ENCODE results near the gene HCK.

The HCK gene

DNA sequence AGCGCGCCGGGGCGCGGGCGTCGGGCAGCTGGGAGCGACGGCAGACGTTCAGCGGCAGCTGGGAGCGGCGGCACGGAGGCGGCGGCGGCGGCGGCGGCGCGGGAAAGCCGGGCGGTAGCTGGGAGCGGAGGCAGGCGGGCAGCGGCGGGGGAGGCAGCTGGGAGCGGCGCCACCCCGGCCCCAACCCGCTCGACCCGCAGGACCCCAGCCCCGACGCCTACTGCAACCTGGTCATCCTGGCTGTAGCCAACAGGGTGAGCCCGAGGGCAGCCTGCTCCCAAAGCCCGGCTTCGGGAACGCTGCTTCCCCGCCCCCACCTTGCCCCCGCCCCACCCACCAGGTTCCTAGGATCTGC lies 32.9 kb upstream of the HCK start:
- TF ChIP-seq, protein P1, sequence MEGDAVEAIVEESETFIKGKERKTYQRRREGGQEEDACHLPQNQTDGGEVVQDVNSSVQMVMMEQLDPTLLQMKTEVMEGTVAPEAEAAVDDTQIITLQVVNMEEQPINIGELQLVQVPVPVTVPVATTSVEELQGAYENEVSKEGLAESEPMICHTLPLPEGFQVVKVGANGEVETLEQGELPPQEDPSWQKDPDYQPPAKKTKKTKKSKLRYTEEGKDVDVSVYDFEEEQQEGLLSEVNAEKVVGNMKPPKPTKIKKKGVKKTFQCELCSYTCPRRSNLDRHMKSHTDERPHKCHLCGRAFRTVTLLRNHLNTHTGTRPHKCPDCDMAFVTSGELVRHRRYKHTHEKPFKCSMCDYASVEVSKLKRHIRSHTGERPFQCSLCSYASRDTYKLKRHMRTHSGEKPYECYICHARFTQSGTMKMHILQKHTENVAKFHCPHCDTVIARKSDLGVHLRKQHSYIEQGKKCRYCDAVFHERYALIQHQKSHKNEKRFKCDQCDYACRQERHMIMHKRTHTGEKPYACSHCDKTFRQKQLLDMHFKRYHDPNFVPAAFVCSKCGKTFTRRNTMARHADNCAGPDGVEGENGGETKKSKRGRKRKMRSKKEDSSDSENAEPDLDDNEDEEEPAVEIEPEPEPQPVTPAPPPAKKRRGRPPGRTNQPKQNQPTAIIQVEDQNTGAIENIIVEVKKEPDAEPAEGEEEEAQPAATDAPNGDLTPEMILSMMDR (IDR thresholded peaks at IDR 0.05; ENCODE audit: extremely low read depth, missing control alignments), result no peak
- DNase-seq (ENCODE audit: low spot score), result peak; percentile 58

DNA sequence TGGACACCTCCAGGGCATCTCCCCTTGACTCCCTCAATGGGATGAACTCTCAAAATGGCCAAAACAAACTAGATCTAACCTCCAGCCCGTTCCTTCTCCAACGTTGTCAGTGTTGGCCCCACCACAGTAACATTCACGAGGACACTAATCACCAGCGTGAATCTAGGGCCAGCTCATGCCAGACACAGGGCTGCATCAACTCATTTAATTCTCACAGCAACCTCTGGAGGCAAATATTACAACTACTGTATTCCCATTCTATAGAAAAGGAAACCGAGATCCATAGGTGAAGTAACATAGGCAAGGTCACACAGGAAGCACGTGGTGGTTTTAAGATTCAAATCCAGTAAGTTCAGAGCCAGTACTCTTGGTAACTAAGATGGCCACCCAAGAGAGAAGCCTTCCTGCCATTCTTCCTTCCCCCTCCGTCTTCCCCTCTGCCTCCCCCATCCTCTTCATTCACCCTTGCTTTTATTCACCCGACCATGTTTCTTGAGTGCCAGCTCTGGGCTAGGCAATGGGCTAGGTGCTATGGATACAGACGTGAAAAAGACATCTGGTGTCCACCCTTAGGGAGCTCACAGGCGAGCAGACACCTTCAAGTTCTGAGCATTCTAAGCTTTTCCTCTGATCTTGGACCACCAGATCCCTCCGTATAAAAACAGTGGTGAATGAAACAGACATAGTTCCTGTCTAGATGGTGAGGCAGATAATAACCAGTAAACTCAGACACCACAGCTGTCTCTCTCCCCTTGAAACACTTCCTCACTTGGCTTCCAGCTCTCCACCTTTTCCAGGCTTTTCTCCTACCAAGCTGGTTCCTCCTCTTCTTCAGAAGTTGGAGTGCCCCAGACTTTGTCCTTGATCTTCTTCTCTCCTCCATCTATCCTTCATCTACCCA lies 32.2 kb upstream of the HCK start:
- no peak for DNase-seq (ENCODE audit: low spot score)
- TF ChIP-seq, protein P1 (IDR thresholded peaks at IDR 0.05; ENCODE audit: extremely low read depth, missing control alignments), result no peak

GRCh38 chr20:32021091-32021490 lies 31.0 kb upstream of the HCK start:
- TF ChIP-seq, protein P1 (IDR thresholded peaks at IDR 0.05; ENCODE audit: extremely low read depth, missing control alignments), result no peak
- no peak for DNase-seq (ENCODE audit: low spot score)

DNA sequence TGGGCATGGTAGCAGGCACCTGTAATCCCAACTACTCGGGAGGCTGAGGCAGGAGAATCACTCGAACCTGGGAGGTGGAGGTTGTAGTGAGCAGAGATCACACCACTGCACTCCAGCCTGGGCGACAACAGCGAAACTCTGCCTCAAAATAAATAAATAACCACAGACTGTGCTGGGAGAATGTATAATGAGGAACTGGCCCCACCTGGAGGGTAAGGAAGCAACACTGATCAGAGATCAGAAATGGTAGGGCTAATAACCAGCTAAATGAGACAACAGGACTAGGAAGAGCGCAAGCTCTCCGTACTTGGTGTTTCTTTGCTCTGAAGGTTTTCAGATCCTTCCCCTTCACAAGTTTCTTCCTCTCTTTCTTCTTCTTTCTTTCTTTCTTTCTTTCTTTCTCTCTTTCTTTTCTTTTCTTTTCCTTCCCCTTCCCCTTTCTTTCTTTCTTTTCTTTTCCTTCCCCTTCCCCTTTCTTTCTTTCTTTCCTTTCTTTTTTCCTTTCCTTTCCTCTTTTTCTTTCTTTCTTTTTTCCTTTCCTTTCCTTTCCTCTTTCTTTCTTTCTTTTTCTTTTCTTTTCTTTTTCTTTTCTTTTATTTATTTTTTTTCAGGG lies 27.3 kb upstream of the HCK start:
- DNase-seq (ENCODE audit: low spot score), result no peak
- TF ChIP-seq, protein P1 (IDR thresholded peaks at IDR 0.05; ENCODE audit: extremely low read depth, missing control alignments), result no peak

GRCh38 chr20:32027643-32028042 lies 24.4 kb upstream of the HCK start:
- TF ChIP-seq, protein P1 (IDR thresholded peaks at IDR 0.05; ENCODE audit: extremely low read depth, missing control alignments), result no peak

GRCh38 chr20:32028647-32029372 lies 23.2 kb upstream of the HCK start:
- TF ChIP-seq, protein P1 (IDR thresholded peaks at IDR 0.05; ENCODE audit: extremely low read depth, missing control alignments), result no peak
- no peak for DNase-seq (ENCODE audit: low spot score)

More at GRCh38 chr20:32027643-32028042, 24.4 kb upstream of the HCK start:
- DNase-seq (ENCODE audit: low spot score), result no peak

DNA sequence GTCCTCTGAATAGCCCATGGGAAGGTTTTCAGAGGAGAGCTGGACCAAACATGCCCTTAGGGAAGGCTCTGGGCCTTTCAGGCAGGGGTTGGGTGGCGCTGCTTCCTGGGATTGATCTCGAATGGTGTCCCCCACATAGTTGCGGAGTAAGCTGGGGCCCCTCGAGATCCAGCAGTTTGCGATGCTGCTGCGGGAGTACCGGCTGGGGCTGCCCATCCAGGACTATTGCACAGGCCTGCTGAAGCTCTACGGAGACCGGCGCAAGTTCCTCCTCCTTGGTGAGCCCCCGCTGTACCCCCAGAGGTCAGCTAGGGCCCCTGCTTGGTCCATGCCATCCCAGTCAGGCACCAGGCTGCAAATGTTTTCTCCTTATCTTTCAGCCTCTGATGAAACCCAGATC lies 22.5 kb upstream of the HCK start:
- DNase-seq (ENCODE audit: low spot score), result no peak
- TF ChIP-seq, protein P1 (IDR thresholded peaks at IDR 0.05; ENCODE audit: extremely low read depth, missing control alignments), result no peak

All from GM20000 (cell line).